ENCODE results near the gene C15orf40.
"Not testable (repeated sequence)": the region's sequence is repeated elsewhere in the genome, so short reads cannot be mapped to it uniquely, and the experiment has no call there.

The C15orf40 gene

DNA sequence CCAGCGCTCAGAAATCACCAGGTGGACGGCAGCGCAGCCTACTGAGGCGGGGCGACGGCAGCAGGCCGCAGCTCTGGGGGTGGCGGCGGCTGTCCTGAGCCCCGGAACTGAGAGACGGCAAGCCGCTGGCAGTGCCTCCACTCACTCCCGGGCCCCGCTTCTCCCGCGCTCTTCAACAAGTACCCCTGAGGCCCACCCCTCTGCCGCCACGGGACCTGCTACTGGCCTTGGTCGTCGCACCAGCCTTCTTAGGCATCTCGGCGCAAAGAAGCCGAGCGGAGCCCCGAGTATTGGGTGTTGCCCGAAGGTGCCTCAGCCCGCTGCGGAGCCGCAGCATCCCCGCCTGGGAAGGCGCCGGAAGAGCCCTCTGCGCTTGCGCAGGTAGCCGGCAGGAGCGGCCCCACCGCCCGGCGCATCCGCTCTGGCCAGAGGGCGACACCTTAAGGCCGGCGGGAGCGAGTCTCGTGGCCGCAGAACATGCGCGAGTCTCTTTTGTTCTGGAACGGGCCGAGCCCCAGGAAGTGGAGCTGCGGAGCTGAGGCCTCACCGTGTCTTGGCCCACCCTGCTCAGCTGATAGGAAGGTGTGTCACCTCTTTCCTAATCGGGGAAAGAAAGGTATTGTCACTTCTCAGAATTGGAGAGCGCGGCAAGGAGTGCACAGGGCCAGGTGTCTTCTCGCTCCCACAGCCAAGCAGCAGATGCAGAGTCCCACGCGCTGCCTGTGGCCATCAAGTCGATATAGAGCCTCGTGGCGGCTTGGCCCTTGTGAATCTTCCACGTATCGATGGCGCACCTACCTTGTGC, at the start of gene C15orf40:
Gene C15orf40, minus strand, starts transcription at position 369 of the 805 bp plus-strand sequence. Its CDS starts 32 bp downstream, at position 337.
- DNase-seq (ENCODE audit: low spot score), result peak; percentile 96

DNA sequence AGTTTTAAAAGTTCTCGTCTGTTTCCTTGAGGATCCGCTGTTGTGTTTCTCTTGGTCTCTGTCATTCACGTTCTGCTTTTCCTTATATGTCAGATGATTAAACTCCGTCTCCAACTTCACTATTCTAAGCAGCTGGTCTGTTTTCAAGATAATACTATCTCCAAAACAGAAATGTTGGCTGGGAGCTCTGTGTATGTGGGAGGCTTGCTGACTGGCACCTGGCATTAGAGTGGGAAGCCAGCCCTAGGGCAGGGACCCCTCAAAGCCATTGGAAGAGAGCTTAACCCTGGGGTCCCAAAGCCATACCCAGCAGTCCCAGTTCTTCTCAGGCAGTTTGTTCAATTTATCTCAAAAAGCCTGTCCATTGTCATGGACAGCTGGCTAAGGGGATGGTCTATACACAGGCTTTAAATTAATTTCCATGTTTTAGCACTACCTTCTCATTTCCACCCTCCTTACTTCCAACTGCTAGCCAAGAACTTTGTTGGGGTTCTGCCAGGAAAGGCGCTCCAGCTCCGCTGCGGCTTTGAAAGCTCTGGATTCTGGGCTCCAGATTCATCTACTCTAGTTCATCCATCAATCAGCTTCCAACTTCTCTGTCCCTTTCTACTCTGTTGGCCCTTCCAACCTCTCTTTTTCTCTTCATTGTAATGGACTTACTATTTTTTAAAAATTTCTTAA, 46.4 kb upstream of the C15orf40 start:
- no peak for DNase-seq (ENCODE audit: low spot score)

DNA sequence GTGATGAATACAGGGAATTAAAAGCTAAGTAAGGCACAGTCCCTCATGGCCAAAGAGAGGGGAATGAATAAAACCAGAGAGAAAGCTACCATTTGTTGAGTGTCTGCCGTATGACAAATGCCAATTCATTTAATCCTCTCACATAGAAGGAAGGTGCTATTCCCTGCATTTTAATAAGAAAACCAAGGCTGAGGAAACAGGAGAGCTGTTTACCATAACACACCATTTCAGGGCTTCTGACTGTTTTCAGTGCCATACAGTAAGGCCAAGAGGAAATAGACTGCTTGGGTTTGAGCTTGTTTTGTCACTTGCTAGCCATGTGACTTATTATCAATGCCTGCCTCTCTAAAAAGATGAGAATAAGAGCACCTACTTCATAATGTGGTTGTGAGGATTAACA, 45.6 kb upstream of the C15orf40 start:
- DNase-seq (ENCODE audit: low spot score), result no peak

DNA sequence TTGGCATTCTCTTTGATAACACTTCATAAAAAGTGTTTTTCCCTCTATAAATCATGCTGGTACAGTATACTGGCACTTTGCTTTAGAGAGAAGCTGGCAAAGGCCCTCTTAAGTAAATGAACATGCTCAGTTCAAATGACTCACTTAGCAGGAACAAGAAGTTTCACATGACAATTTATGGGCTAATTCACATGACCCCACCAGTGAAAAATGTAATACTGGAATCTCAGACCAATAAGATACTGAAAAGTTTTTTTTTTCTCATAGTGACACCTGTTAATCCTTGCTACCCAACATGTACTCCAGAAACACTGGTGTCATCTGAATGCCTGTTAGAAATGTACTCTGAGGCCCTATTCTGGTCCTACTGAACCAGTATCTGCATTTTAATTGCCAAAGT, 41.7 kb upstream of the C15orf40 start:
- no peak for DNase-seq (ENCODE audit: low spot score)

DNA sequence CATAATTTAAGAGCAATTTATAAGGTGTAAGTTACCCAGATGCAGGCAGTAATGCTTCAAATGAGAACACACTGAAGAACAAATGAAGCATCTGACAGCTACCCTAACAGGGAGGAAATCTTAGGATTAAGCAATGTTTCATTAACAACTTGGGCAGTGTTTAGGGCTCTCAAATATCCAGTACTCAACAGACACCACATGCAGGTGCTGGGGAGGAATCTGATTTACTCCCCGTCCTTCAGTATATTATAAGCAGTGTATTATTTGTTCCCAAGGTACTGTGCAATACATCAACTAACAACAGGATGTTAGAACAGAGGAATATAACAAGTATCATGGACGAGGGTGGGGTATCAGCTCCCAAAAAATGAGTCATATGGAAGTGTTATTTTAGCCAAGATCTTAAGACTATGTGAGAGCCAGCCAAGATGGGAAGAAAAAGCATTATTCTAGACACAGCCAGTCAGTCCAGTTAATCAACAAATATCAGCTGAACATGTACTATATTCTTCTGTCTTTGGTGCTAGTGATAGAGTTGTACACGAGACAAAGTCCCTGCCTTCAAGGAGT, 35.2 kb upstream of the C15orf40 start:
- DNase-seq (ENCODE audit: low spot score), result no peak

DNA sequence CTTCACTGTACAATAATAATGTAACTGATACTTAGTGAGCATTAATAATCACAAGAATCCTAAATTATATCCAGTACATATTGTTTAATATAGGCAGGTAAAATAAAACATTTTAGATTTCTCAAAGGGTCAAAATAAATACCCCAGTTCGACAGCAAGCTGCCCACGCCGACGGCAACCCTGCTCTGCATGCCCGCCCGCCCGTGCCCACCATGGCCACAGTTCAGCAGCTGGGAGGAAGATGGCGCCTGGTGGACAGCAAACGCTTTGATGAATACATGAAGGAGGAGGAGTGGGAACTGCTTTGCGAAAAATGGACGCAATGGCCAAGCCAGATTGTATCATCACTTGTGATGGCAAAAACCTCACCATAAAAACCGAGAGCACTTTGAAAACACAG, 32.7 kb upstream of the C15orf40 start:
- DNase-seq (ENCODE audit: low spot score), result no peak

DNA sequence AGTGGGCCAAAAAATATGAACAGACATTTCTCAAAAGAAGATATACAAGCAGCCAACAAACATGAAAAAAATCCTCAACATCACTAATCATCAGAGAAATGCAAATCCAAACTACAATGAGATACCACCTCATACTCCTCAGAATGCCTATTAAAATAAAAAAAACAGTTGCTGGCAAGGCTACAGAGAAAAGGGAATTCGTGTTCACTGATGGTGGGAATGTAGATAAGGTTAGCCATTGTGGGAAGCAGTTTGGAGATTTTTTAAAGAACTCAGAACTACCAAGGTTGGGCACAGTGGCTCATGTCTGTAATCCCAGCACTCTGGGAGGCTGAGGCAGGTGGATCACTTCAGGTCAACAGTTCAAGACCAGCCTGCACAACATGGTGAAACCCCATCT, 27.8 kb upstream of the C15orf40 start:
- no peak for DNase-seq (ENCODE audit: low spot score)

DNA sequence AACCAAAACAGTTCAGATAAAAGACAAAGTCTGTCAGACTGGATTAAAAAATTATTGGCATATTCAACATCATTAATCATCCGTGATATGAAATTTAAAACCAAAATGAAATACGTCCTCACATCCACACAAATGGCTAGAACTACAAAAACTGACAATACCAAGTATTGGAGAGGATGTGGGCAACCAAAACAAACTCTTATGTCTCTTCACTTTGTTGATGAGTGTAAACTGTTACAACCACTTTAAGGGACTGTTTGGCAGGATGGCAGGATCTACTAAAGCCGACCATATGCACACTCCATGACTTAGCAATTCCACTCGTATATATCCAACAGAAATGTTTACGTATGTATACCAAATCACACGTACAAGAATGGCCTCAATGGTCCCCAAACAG, 24.8 kb upstream of the C15orf40 start:
- DNase-seq (ENCODE audit: low spot score), result no peak

DNA sequence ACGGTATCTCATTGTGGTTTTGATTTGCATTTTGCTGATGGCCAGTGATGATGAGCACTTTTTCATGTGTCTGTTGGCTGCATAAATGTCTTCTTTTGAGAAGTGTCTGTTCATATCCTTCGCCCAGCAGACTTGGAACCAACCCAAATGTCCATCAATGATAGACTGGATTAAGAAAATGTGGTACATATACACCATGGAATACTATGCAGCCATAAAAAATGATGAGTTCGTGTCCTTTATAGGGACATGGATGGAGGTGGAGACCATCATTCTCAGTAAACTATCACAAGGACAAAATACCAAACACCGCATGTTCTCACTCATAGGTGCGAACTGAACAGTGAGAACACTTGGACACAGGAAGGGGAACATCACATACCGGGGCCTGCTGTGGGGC, 19.8 kb upstream of the C15orf40 start:
- DNase-seq (ENCODE audit: low spot score), result not testable (repeated sequence)

DNA sequence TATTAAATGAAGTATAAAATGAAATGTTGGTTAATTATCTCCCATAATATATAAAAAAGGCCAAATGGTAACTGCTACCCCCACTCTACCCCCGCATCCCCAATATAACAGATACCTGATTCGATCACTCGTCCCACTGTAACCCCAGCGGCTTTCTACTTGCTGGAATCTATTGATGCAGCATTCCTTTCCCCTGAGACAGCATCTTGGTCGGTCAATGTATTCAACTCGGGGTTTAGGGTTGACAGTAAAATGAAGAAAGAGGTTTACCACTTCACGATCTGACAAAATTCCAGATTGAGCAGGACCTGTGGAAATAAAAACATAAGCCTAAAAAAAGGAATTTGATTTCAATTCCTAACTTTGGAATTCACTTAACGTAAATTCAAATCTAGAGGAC, 18.6 kb upstream of the C15orf40 start:
- DNase-seq (ENCODE audit: low spot score), result no peak

DNA sequence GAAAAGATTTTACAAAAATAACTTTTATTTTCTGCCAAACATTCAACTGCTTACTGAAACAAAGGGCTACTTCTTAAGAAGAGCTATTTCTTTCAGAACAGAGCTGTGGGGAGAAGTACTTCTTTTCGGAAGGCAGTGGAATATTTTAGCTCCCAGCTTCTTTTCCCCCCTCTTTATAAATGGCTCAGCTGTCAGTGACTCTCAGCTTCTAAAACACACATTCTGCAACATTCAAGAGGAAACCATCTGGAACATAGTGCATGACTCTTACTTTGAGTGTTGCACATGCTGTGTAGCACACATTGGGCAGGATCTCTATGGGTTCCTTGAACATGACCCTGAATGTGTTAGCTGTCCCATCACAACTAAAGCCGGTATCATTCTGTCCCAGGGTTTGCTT, 7.0 kb upstream of the C15orf40 start:
- no peak for DNase-seq (ENCODE audit: low spot score)

DNA sequence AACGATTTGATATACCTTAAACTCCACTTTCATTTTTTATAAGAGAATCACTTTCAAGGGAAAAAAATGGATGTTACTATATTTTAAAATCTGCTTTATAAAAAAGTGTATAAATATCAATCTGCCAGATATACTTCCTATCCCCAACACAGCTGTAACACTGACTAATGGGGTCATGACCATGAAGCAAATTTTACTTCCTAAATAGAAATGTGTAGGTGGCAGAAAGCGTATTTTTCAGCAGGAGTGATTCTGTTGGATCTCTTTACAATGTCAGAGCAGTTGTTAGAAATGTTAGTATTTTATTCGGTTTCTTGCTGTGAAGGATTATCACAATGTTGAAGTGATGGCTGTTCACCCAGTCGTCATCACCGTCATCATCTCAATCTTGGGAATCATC, 5.5 kb upstream of the C15orf40 start:
- no peak for DNase-seq (ENCODE audit: low spot score)

DNA sequence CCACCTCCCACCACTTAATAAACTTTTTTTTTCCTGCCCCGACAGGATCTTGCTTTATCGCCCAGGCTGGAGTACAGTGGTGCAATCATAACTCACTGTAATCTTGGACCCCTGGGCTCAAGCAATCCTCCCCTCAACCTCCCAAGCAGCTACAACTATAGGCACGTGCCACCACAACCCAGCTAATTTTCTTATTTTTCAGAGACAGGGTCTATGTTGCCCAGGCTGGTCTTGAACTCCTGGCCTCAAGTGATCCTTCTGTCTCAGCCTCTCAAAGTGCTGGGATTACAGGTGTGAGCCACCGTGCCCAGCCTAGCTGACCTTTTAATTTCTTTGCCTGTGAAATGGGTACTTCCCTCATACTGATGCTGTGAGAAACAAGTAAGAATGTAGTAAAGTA, 3.9 kb upstream of the C15orf40 start:
- no peak for DNase-seq (ENCODE audit: low spot score)

DNA sequence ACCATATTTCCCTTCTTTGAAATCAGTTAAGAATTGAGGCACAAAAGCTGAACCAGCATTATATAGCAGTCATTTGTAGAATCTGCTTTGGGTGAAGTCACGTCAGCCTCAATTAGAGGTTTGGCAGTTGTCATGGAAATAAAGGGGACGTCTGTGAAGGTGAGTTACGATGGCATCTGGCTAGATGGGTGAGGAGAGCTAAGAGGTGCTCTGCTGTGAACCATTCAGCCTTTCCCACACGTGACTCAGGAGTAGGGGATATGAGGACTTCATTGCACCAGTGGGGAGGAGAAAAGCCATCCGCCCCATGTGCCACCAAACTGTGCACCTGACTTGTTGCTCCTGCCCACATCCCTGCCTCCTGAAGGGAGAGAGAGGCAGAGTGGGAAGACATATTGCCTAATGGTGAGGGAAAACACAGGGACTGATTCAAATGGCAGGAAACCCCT, 2.8 kb upstream of the C15orf40 start:
- DNase-seq (ENCODE audit: low spot score), result no peak

DNA sequence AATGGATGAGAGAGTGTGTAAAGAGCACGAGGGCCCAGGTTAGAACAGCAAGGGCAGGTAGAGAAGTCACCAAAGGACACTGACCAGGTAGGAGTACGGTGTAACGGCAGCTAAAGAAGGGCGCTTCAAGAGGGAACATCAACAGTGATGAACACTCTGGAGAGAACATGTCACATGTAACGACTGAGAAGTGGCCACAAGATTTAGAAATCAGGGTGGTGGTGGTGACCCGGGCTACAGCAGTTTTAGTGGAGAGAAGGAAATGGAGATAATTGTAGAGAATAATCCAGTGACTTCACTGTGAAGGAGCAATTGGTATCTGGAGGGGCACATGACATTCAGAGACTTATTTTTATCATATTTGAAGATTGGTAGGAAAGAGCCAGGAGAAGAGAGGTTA, 1.2 kb upstream of the C15orf40 start:
- DNase-seq (ENCODE audit: low spot score), result no peak

DNA sequence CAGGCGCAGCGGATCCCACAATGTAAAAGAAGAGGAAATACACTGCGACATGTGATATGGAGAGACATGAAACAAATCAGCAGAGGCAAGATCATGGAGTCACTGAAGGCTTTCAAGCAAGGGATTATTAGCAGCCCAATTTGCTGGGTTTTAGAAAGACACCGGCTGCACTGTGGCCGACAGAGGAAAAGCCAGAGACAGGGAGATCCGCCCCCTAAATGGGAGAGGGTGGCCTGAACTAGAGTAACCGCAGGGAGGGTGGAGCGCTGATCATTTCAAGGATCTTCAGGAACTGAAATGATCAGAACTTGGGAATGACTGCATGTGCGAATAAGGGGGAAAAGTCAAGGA, 612 bp upstream of the C15orf40 start:
- DNase-seq (ENCODE audit: low spot score), result no peak

DNA sequence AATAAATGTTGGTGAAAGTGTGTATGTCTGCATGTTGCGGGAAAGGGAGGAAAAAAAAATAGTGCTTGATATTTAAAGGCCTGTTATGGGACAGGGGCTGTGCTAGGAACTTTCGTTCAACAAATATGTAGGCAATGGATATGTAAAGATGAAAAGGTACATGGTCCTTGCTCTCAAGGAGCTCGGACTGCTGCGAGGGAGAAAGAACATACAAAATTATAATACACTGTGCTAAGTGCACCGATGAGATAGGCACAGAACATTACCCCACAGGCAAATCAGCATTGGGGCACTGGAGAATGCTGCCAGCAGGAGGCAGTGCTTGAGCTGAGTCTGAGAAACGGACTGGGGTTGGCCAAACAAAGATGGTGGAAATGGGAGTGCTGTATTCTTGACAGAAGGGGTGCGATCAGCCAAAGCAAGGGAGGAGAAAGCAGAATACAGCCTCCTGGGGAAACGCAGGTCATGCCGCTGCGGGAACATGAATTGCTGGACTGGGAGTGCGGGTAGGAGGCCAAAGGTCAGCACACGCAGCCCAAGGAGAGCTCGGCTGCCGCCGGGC, 649 bp downstream of the C15orf40 start:
- DNase-seq (ENCODE audit: low spot score), result peak; percentile 83

DNA sequence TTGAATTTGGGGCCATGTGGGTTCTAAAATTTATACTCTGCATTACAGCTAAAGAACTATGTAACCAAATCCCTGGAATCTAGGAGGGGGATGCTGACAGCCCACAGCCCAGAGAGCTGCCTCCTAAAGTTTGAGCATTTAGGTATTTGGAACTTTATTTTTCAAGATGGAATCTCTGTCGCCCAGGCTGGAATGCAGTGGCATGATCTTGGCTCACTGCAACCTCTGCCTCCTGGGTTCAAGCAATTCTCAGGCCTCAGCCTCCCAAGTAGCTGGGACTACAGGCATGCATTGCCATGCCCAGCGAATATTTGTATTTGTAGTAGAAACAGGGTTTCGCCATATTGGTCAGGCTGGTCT, 10.8 kb downstream of the C15orf40 start:
- DNase-seq (ENCODE audit: low spot score), result not testable (repeated sequence)

DNA sequence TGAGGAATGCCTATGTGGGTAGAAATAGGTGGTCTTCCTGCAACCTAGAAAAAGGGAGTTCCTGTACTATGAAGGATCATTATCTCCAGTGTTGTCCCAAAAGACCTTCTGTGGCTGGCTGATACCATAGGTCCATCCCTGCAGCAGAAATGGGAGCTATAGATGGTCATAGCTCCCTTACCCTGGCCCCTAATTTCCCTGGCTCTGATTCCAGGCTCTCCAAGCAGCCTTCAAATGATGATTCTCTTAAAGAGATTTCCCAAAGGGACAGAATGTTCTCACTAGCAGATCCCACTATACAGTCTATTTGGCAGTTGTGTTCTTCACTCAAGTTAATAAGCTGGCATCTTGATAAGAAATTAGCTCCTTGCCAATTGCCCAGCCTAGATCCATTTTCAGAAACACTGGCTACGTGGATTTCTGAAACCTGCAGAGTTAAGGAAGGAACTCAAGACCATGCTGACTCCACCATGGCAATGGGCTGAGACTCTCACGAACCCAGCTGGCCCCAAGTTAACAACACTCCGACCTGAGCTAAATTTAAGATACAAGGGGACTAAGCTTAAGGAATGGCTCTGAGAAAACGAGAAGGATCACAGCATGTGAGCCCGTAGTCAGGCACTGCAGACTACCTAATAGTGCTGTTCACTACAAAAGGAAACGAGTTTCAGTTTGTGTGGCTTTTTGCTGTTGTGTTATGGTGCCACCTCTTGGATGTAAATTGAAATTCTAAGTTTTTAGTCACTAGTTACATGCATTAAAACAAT, 11.4 kb downstream of the C15orf40 start:
- peak; percentile 58 for DNase-seq (ENCODE audit: low spot score)

DNA sequence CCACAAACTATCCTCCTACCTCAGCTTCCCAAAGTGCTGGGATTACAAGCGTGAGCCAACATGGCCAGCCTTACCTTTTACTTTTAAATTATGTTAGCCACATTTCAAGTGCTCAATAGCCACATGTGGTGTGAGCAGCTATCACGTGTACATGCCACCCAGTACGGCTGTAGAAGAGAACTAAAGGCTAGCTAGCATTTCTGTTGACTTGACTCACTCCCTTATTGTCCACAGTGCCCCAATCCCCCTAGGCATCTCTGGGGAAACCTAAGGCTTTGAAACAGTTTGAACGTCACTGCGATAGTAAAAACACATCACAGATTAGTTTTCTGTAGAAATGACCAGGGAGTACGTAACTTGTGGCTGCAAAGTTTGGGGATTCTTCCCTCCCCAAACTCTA, 12.0 kb downstream of the C15orf40 start:
- no peak for DNase-seq (ENCODE audit: low spot score)

DNA sequence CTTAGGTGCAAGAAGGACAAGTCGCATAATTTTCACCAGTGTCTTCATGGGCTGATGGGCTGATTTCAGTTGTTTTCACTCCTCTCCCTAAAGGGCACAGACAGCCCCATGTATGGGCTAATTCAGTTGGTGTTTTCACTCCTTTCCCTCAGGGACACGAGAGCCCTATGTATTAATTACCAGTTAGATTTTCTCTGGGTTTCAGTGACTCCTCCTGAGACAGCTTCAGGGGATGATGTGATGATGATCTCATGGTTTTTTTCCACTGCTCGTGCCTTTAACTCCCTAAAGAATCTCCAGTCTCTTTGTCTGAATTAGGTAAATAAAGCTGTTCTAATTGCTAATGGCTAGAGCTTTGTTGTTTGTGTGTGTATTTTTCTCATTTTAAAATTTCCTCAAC, 15.5 kb downstream of the C15orf40 start:
- peak; percentile 64 for DNase-seq (ENCODE audit: low spot score)

DNA sequence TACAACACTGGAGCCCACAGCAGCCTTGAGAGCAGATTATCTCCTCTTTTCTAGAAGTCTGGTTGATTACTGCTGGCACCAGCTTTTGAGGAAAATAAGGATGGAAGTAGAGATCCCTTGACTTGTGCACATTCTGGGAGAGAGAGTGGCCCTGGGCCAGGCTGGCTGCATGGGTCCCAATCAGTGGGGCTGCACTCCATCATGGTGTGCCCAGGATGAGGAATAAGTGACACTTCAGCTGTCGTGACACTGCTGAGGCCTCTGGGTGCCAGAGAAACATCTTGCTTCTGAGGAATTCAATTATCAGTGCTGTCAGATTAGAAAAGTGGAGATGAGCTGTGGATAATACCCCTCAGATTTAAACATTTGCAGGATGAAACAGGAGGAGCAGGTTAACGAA, 16.4 kb downstream of the C15orf40 start:
- DNase-seq (ENCODE audit: low spot score), result peak; percentile 79
